Nephron progenitor cell (in vitro differentiated cells): ENCODE measurements around the gene P3H2.

Experiments
- DNase-seq: peaks from one replicate; pipeline ENCODE4 v3.0.0; 2021
- H3K27ac Mint-ChIP-seq: 2 replicates; pipeline ENCODE4 v1.8.0; 2021; ENCODE audit warnings: mild to moderate bottlenecking, moderate library complexity, mixed read lengths
- H3K27me3 Mint-ChIP-seq: 2 replicates; pipeline ENCODE4 v1.8.0; 2021; ENCODE audit warnings: mild to moderate bottlenecking, low read depth, mixed read lengths; ENCODE audit not compliant: poor library complexity
- H3K36me3 Mint-ChIP-seq: 2 replicates; pipeline ENCODE4 v1.8.0; 2021; ENCODE audit warnings: low read depth, mixed read lengths
- H3K4me1 Mint-ChIP-seq: 2 replicates; pipeline ENCODE4 v1.8.0; 2021; ENCODE audit warnings: mixed read lengths
- H3K4me3 Mint-ChIP-seq: 2 replicates; pipeline ENCODE4 v1.8.0; 2021; ENCODE audit warnings: mild to moderate bottlenecking, moderate library complexity, mixed read lengths
- H3K9me3 Mint-ChIP-seq: 2 replicates; pipeline ENCODE4 v1.8.0; 2021; ENCODE audit warnings: mild to moderate bottlenecking, moderate library complexity, mixed read lengths
- TF ChIP-seq, protein P1 (sequence below): fragments of 200-600 bp; sonication (generic); IDR thresholded peaks from 2 replicates; pipeline ENCODE4 v1.5.0; 2021; ENCODE audit warnings: antibody characterized with exemption

P3H2 gene

GRCh38 chr3:189937302-189938127 is 183.2 kb downstream of the P3H2 start:
- no peak for DNase-seq
- Mint-ChIP-seq H3K9me3 (no peaks in the 10 kb centered on the region), H3K4me1 (peaks cover 4% of the 10 kb centered on the region), H3K4me3 (no peak overlapping the region), H3K27me3 (peaks cover 6% of the 10 kb centered on the region), H3K36me3 (no peaks in the 10 kb centered on the region), H3K27ac (no peak overlapping the region)
- TF ChIP-seq, protein P1, sequence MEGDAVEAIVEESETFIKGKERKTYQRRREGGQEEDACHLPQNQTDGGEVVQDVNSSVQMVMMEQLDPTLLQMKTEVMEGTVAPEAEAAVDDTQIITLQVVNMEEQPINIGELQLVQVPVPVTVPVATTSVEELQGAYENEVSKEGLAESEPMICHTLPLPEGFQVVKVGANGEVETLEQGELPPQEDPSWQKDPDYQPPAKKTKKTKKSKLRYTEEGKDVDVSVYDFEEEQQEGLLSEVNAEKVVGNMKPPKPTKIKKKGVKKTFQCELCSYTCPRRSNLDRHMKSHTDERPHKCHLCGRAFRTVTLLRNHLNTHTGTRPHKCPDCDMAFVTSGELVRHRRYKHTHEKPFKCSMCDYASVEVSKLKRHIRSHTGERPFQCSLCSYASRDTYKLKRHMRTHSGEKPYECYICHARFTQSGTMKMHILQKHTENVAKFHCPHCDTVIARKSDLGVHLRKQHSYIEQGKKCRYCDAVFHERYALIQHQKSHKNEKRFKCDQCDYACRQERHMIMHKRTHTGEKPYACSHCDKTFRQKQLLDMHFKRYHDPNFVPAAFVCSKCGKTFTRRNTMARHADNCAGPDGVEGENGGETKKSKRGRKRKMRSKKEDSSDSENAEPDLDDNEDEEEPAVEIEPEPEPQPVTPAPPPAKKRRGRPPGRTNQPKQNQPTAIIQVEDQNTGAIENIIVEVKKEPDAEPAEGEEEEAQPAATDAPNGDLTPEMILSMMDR = no peak

GRCh38 chr3:189936201-189936945 is 184.3 kb downstream of the P3H2 start:
- H3K36me3 Mint-ChIP-seq = no peaks in the 10 kb centered on the region
- TF ChIP-seq, protein P1 = no peak
- DNase-seq = no peak
- no peaks in the 10 kb centered on the region for H3K9me3 Mint-ChIP-seq
- no peak overlapping the region for H3K4me3 Mint-ChIP-seq
- H3K27me3 Mint-ChIP-seq = peaks cover 6% of the 10 kb centered on the region
- no peak overlapping the region for H3K27ac Mint-ChIP-seq
- no peaks in the 10 kb centered on the region for H3K4me1 Mint-ChIP-seq

- H3K27me3 Mint-ChIP-seq = no peaks in the 10 kb centered on the region
- no peaks in the 10 kb centered on the region for H3K9me3 Mint-ChIP-seq
- H3K36me3 Mint-ChIP-seq = no peaks in the 10 kb centered on the region
- H3K4me3 Mint-ChIP-seq = no peak overlapping the region
- DNase-seq = no peak
- H3K27ac Mint-ChIP-seq = no peak overlapping the region
- TF ChIP-seq, protein P1 = no peak
- no peaks in the 10 kb centered on the region for H3K4me1 Mint-ChIP-seq
These were observed 192.5 kb downstream of the P3H2 start for GRCh38 chr3:189927975-189928895.

DNA sequence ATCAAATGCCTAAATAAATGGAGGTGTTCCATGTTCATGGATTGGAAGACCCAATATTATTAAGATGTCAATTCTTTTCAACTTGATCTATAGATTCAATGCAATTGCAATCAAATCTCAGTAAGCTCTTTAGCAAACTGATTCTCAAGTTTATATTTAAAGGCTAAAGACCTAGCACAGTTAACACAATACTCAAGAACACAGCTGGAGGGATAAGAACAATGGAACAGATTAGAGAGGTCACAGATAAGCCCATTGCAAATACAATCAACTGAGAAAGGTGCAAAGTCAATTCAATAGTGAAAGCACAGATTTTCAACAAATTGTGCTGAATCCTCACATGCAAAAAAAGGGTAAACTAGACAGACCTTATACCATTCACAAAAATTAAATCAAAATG is 198.9 kb downstream of the P3H2 start:
- DNase-seq = no peak
- Mint-ChIP-seq H3K27ac (no peak overlapping the region), H3K27me3 (no peaks in the 10 kb centered on the region), H3K4me1 (no peaks in the 10 kb centered on the region), H3K4me3 (no peak overlapping the region), H3K9me3 (peaks cover 3% of the 10 kb centered on the region), H3K36me3 (no peaks in the 10 kb centered on the region)
- TF ChIP-seq, protein P1 = no peak

- Mint-ChIP-seq H3K27me3 (no peaks in the 10 kb centered on the region), H3K9me3 (no peaks in the 10 kb centered on the region), H3K36me3 (no peaks in the 10 kb centered on the region), H3K4me1 (no peaks in the 10 kb centered on the region), H3K27ac (no peak overlapping the region), H3K4me3 (no peak overlapping the region)
- DNase-seq = no peak
- TF ChIP-seq, protein P1 = no peak
These were observed 205.9 kb downstream of the P3H2 start for GRCh38 chr3:189914799-189915198.
